Natural killer cell (primary cell): ENCODE measurements around the gene SMO. TPM values are rescaled to one million over a fixed set of nuclear protein-coding genes. Genes with fewer than 3 reads are reported as not detected.

Source experiments
- ATAC-seq, 3 donors: fragments of 150-1000 bp in 2 of 3; fragments of 200-7000 bp in 1 of 3; cut with Tn5 transposase; 1 replicate in 1 of 3; 2 replicates in 2 of 3; pipeline ENCODE4 v1.10.0; 2021; ENCODE audit warnings: mild to moderate bottlenecking in 2 of 3, moderate library complexity in 2 of 3
- DNase-seq, 2 donors: peaks; one replicate each; pipeline versions ENCODE4 v3.0.0 to v3.0.0-alpha.2; 2013 to 2021; ENCODE audit warnings: mixed read lengths in 1 of 2
- H3K27ac ChIP-seq: one replicate; pipeline ENCODE4 v1.5.1; 2013; ENCODE audit warnings: mild to moderate bottlenecking, low read length
- H3K27me3 ChIP-seq: one replicate; pipeline ENCODE4 v1.6.1; 2013; ENCODE audit warnings: low read length; ENCODE audit not compliant: control insufficient read depth, insufficient read depth
- H3K36me3 ChIP-seq: one replicate; pipeline ENCODE4 v1.6.1; 2013; ENCODE audit warnings: low read length; ENCODE audit not compliant: control insufficient read depth, insufficient read depth
- H3K4me1 ChIP-seq: one replicate; pipeline ENCODE4 v1.6.1; 2013; ENCODE audit warnings: low read length; ENCODE audit not compliant: control insufficient read depth, insufficient read depth
- H3K4me3 ChIP-seq: one replicate; pipeline ENCODE4 v1.5.1; 2013; ENCODE audit warnings: low read length
- H3K9me3 ChIP-seq: one replicate; pipeline ENCODE4 v1.6.1; 2013; ENCODE audit warnings: low read length; ENCODE audit not compliant: control insufficient read depth, insufficient read depth
- H3K27ac Mint-ChIP-seq, 2 donors: one replicate each; pipeline ENCODE4 v1.8.0; 2022; ENCODE audit warnings: mild to moderate bottlenecking in 2 of 2, mixed read lengths in 2 of 2, moderate library complexity in 1 of 2
- H3K27me3 Mint-ChIP-seq, 2 donors: one replicate each; pipeline ENCODE4 v1.8.0; 2022; ENCODE audit warnings: low read depth in 2 of 2, mixed read lengths in 2 of 2
- H3K36me3 Mint-ChIP-seq: one replicate; pipeline ENCODE4 v1.8.0; 2022; ENCODE audit warnings: mixed read lengths
- H3K4me1 Mint-ChIP-seq, 2 donors: one replicate each; pipeline ENCODE4 v1.8.0; 2022; ENCODE audit warnings: mixed read lengths in 2 of 2
- H3K4me3 Mint-ChIP-seq: one replicate; pipeline ENCODE4 v1.8.0; 2022; ENCODE audit warnings: mild to moderate bottlenecking, moderate library complexity, mixed read lengths
- H3K9me3 Mint-ChIP-seq, 2 donors: one replicate each; pipeline ENCODE4 v1.8.0; 2022; ENCODE audit warnings: mixed read lengths in 2 of 2
- CTCF ChIP-seq: fragments of 200-600 bp; IDR thresholded peaks from one replicate; pipeline ENCODE4 v1.8.0; 2022; ENCODE audit warnings: antibody characterized with exemption
- WGBS: methylation state at CpG from one replicate; pipeline ENCODE4 v1.1.7; 2013; ENCODE audit warnings: missing lambda C conversion rate; ENCODE audit not compliant: insufficient coverage; 5-methylcytosine and 5-hydroxymethylcytosine counted together
- intact Hi-C: fragments of 100-400 bp; cut with micrococcal nuclease; formaldehyde crosslinking; loops from one replicate; pipeline ENCODE4 v1.14.2; 2022
- total RNA-seq, 4 donors: library from RNA; stranded (reverse); fragments of 120-200 nt in 1 of 4; gene quantifications; one replicate each; pipeline versions ENCODE4 v1.2.3 to v1.2.4, GENCODE V29; 2013 to 2022

Gene SMO
- total RNA-seq, 3 donors from 2014 or later (not counting 1 experiment from before 2014, with no cell fraction given), result 0.09 to 0.50 (median 0.50) TPM

- peaks cover 3% of the 10 kb centered on the region for H3K4me1 ChIP-seq
- H3K27me3 ChIP-seq, result no peaks in the 10 kb centered on the region
- DNase-seq (no peak), ATAC-seq (no peak)
- intact Hi-C loops, result no loop called here
- TF ChIP-seq CTCF, result no peak
- no peaks in the 10 kb centered on the region for H3K9me3 ChIP-seq
- Mint-ChIP-seq H3K27me3 (no peaks in the 10 kb centered on the region), H3K4me1 (no peaks in the 10 kb centered on the region), H3K9me3 (no peaks in the 10 kb centered on the region), H3K27ac (no peak overlapping the region), H3K36me3 (no peaks in the 10 kb centered on the region), H3K4me3 (no peak overlapping the region)
- no peak overlapping the region for H3K27ac ChIP-seq
- no peaks in the 10 kb centered on the region for H3K36me3 ChIP-seq
- H3K4me3 ChIP-seq, result no peak overlapping the region
- 87% methylated on average over 4 of the region's 5 CpGs for WGBS
These were observed 25.7 kb upstream of the SMO start for GRCh38 chr7:129162732-129163131.

DNA sequence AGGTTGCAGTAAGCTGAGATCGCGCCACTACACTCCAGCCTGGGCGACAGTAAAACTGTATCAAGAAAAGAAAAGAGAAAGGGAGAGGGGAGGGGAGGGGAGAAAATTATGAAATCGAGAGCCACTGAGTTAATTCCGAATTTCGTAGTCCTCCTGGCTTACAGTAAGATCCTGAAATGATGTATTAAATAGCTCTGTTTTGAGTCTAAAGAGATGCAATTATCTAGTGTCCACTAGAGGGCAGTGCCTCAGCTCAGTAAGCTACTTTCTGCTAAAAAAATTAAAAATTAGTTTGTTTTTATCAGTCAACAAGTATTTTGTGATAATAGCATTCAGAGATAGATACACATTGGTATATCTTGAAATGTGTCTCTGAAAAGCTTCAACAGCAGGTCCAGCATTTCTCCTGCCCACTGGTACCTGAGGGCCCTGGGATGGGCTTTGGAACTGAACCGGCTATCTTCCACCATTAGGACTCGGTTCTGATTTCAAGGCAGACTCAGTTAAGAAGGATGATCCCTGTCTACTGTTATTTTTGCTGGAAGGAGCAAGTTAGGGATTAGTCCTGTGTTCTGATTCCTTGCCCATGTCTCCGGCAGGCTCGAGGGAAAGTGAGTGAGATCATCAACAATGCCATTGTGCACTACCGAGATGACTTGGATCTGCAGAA lies 24.4 kb upstream of the SMO start:
- H3K4me3 ChIP-seq, result no peak overlapping the region
- H3K27me3 ChIP-seq, result no peaks in the 10 kb centered on the region
- ATAC-seq (peak in 2 of 3 donors; percentile 54 to 70), DNase-seq (peak in 1 of 2 donors; percentile 74)
- Mint-ChIP-seq H3K36me3 (no peaks in the 10 kb centered on the region), H3K4me1 (no peaks in the 10 kb centered on the region), H3K9me3 (no peaks in the 10 kb centered on the region), H3K27ac (no peak overlapping the region), H3K27me3 (no peaks in the 10 kb centered on the region), H3K4me3 (no peak overlapping the region)
- peak; percentile 90 for TF ChIP-seq CTCF
- no peaks in the 10 kb centered on the region for H3K9me3 ChIP-seq
- 72% methylated on average over 11 of the region's 11 CpGs for WGBS
- peaks cover 6% of the 10 kb centered on the region for H3K4me1 ChIP-seq
- intact Hi-C loops, result loop anchor here (2.0 kb wide), 1 partner anchor 47 kb away; no protein-coding TSS in a partner anchor
- no peaks in the 10 kb centered on the region for H3K36me3 ChIP-seq
- no peak overlapping the region for H3K27ac ChIP-seq

GRCh38 chr7:129166745-129167144 lies 21.7 kb upstream of the SMO start:
- WGBS, result 68% methylated on average over 4 of the region's 4 CpGs
- no peak overlapping the region for H3K27ac ChIP-seq
- H3K4me1 ChIP-seq, result peaks cover 10% of the 10 kb centered on the region
- no peak overlapping the region for H3K4me3 ChIP-seq
- H3K4me1 Mint-ChIP-seq, result peaks cover 0 to 10% of the 10 kb centered on the region in 2 donors
- H3K27ac Mint-ChIP-seq, result no peak overlapping the region
- H3K36me3 Mint-ChIP-seq, result no peaks in the 10 kb centered on the region
- peaks cover 0 to 5% of the 10 kb centered on the region in 2 donors for H3K27me3 Mint-ChIP-seq
- DNase-seq, result no peak
- intact Hi-C loops, result no loop called here
- no peaks in the 10 kb centered on the region for H3K9me3 ChIP-seq
- no peak for TF ChIP-seq CTCF
- no peak for ATAC-seq
- H3K4me3 Mint-ChIP-seq, result no peak overlapping the region
- H3K27me3 ChIP-seq, result peaks cover 2% of the 10 kb centered on the region
- no peaks in the 10 kb centered on the region for H3K36me3 ChIP-seq
- H3K9me3 Mint-ChIP-seq, result no peaks in the 10 kb centered on the region

GRCh38 chr7:129167817-129168216 lies 20.6 kb upstream of the SMO start:
- no peak for DNase-seq
- peaks cover 2% of the 10 kb centered on the region for H3K27me3 ChIP-seq
- H3K36me3 ChIP-seq, result no peaks in the 10 kb centered on the region
- H3K36me3 Mint-ChIP-seq, result no peaks in the 10 kb centered on the region
- no peaks in the 10 kb centered on the region for H3K9me3 ChIP-seq
- no peak for ATAC-seq
- H3K27me3 Mint-ChIP-seq, result peaks cover 0 to 7% of the 10 kb centered on the region in 2 donors
- no peak overlapping the region for H3K27ac ChIP-seq
- peaks cover 10% of the 10 kb centered on the region for H3K4me1 ChIP-seq
- intact Hi-C loops, result no loop called here
- H3K4me3 ChIP-seq, result no peak overlapping the region
- H3K4me3 Mint-ChIP-seq, result peak overlapping the region; percentile 84
- no peak overlapping the region for H3K27ac Mint-ChIP-seq
- H3K4me1 Mint-ChIP-seq, result peaks cover 0 to 10% of the 10 kb centered on the region in 2 donors
- no peak for TF ChIP-seq CTCF
- WGBS, result 91% methylated on average over 3 of the region's 4 CpGs
- no peaks in the 10 kb centered on the region for H3K9me3 Mint-ChIP-seq
